GM18873 (cell line): Measurements from ENCODE around the gene MYO3A.

ENCODE experiments used
- ATAC-seq: cut with Tn5 transposase; IDR thresholded peaks from one replicate; pipeline ENCODE4 v1.9.1; 2021; ENCODE audit warnings: mild to moderate bottlenecking, moderate library complexity, moderate number of reproducible peaks; ENCODE audit not compliant: unreplicated experiment, low FRiP score

Gene MYO3A, protein sequence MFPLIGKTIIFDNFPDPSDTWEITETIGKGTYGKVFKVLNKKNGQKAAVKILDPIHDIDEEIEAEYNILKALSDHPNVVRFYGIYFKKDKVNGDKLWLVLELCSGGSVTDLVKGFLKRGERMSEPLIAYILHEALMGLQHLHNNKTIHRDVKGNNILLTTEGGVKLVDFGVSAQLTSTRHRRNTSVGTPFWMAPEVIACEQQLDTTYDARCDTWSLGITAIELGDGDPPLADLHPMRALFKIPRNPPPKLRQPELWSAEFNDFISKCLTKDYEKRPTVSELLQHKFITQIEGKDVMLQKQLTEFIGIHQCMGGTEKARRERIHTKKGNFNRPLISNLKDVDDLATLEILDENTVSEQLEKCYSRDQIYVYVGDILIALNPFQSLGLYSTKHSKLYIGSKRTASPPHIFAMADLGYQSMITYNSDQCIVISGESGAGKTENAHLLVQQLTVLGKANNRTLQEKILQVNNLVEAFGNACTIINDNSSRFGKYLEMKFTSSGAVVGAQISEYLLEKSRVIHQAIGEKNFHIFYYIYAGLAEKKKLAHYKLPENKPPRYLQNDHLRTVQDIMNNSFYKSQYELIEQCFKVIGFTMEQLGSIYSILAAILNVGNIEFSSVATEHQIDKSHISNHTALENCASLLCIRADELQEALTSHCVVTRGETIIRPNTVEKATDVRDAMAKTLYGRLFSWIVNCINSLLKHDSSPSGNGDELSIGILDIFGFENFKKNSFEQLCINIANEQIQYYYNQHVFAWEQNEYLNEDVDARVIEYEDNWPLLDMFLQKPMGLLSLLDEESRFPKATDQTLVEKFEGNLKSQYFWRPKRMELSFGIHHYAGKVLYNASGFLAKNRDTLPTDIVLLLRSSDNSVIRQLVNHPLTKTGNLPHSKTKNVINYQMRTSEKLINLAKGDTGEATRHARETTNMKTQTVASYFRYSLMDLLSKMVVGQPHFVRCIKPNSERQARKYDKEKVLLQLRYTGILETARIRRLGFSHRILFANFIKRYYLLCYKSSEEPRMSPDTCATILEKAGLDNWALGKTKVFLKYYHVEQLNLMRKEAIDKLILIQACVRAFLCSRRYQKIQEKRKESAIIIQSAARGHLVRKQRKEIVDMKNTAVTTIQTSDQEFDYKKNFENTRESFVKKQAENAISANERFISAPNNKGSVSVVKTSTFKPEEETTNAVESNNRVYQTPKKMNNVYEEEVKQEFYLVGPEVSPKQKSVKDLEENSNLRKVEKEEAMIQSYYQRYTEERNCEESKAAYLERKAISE (N-terminal part only)

DNA sequence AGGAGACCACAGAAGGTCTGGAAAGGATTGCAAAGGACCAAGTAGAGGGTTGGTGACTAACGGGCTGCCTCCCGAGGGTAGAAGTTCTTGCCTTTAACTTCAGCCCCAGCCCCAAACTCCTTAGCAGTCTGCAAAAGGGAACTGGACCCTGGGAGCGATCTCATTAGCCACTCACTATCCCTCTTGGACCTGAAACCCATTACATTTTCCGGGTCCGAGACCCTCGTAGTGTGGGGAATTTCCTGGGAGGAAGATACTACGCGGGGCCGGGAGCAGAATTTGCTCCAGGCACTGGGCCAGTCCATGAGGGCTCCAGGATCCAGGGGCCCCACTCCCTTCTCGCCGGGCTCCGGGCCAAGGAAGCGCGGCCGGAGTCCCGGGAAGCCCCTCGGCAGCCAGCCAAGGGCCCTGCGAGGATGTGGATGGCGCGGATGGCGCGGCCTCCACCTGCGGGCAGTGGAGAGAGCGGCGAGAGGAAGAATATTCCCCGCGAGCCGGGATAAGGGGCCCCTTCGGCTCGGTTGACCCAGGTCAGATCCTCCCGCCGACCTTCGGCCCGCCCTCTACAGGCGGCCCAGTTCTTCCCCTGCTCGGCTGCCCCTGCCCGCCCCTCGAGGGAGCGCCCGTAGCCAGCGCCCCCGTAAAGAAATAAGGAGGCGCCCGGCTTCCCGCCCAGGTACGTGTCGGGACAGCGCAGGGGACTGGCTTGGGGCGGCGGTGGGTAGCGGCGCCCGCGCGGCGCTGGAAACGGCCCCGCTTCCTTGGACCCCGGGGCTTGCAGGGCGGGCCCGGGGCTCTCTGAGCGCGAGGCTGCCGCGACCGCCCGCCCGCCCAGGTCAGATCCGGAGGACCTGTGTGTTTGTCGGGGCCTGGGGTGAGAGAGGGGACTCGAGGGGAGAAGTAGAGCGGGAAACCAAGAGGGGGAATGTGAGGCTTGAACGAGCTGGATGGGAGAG is at the start of gene MYO3A:
TSS of gene MYO3A (plus strand) at position 577 of the 956 bp plus-strand sequence. CDS start 17,882 bp downstream, outside the sequence.
- no peak for ATAC-seq

DNA sequence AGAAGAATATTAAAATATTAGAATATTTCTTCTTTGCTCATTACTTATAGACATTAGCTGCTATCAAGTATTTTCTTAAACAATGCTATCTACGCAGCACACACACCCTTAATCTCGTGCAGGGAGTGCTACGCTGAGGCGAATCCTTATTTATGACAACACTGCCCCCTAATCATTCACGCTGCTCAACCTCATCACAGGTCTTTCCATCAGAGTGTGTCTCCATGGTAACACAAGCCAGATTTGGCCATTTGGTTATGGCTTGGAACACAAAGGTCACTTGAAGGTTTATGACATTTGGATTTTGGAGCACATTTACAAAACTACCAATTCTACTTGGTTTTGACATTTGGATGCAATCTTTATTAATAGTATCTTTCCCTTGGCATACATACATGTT is 45.4 kb upstream of the MYO3A start:
- ATAC-seq: no peak

DNA sequence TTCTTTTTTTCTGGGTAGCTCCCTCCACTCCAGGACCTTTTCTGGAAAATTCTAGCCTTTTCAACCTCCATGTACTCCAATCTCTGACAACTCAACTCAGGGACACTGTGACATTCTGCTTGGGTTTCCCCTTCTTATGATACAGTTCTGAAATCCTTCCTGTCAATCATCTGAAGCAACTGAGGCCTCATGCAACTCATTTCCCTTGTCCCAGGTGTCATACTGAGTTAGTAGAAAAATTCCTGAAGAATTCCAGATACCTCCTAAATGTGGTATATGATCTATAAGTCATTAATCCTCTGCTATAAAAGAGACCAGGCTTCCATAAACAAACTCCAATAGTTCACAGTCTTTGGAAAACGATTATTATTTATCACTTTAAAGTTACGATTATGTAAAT is 43.0 kb upstream of the MYO3A start:
- ATAC-seq: no peak

DNA sequence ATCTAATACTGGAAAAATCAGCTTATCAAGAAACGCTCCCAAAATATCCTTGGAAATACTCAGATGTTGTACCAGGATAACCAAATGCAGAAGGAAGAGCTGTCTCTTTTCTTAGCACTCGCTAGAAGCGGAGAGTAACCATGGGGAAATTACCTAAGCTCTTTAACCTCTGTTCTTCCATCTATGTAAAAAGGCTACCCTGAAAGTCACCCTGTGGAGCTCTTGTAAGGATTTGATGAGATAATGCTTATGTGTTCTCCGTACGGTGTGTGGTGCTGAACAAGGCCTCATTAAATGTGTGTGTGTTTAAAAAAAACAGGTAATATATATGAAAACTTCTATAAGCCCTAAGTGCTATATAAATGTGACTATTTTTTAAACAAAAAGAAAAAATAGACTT is 38.2 kb upstream of the MYO3A start:
- ATAC-seq: no peak

DNA sequence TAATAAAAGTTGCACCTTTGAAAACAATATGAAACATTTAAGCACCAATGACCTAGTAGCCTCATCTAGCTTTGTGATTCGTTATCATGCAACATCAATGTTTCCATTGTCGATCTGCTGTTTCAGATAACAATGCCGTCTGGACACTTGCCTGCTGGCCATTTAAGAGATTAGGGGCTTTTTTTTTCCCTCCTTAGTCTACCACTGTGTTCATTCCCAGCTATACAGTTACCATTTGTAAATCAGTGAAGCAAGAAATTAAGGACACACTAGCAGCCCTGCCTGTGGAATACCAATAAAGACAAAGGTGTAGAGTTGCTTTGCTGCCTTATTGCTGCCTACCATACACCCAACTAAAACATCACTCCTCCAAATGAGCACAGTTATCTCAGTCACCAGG is 37.6 kb upstream of the MYO3A start:
- ATAC-seq: no peak

DNA sequence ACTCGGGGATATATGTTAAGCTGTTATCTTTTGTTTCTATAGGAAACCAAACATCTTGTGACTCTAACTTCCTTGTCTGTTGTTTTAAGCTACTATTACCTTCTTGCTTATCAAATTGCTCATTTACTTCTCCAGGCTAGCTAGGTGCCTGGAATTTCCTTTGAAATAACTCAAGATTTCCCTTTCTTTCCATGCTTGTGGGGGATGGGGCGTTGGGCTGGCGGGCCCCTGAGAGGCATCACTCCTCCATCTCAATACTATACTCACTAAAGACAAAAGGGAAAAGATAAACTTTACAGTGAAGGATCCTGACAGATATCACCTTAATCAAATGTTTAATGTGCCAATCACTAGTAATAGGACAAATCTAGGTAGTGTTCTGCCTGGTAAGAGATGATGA is 34.7 kb upstream of the MYO3A start:
- no peak for ATAC-seq

DNA sequence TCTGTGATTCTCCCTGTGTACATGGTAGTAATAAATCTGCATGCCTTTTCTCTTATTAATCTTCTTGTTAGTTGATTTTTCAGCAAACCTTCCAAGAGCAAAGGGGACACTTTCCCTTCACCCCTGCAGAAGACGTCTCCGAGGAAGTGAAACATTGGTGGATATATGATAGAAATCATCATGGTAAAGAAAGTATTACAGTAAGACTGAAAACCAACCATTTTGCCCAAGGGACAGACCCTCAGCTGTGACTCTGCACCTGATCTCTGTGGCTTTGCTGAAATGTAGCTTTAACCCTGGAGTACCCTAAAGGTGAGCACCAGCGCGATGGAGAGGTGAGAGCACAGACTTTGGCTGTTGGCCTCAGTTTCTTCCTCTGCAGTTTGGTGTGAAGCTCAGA is 32.8 kb upstream of the MYO3A start:
- no peak for ATAC-seq

DNA sequence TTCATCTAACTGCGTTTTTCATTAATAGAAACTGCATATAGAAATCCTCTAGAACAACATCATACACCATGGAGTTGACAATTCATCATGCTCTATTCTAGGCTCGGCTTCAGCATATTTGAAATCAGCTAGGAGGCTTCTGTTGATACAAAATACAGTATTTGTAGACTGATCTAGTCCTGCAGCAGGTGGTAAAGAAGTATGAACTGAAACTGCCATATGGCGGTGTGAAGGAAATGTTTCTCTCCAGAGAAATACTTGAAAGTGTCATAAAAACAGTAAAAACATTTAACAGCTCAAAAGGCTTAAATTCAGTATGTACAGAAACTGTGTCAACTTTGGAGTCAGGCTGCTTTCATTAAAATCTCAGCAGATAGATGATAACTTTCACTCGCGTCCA is 32.0 kb upstream of the MYO3A start:
- no peak for ATAC-seq

DNA sequence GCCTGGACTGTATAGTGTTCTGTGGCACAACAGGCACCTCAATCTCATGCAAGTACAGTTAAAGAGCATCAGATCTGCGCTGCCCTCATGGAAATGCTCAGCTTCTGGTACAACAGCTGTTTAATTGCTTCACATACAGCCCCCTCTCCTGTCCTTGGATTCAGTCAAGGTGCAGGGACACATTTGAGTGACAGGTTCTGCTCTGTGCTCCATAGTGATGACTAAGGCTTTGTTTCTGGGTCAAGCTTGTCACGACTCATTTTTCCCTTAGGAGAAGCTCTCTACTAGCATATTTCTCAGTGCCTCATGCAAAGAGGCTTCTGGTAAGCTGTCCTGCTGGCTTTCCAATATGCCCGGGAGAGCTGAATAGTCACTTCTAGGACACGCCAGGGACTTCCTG is 26.8 kb upstream of the MYO3A start:
- no peak for ATAC-seq

DNA sequence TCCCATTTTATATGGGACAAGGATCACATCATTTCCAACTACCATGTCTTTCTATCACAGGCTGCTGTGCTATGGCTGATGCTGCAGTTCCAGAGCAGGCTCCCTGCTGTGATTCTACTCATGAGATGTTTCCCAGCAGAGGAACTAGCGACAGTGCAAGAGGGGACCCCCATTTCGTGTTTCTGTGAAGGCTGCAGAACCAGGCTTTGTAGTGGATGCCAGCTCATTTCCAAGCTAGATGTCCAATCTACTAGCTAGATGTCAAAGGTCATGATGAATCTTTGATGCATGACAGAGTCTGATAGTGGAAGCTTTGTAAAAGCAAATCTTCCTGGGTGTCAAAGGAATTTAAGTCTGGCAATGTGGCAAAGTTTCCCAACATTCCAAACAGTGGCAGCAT is 21.2 kb upstream of the MYO3A start:
- ATAC-seq: no peak

DNA sequence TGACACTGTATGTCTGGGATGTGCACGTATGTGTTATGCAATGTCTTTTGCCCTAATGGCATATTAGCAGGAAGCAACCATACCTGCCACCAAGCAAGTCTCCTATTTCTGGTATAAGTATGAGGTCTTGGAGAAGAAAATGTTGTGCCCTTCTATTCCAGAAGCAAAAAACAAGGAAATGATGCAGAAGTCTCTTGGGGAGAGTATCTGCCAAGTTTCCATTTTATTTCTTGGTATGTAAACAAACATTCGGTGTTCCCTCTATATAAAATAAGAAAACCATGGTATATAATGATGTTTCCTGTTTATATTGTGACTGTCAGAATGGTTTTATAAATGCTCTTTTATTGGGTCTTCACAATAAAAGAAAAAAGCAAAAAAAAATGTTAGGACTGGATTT is 19.3 kb upstream of the MYO3A start:
- ATAC-seq: no peak

DNA sequence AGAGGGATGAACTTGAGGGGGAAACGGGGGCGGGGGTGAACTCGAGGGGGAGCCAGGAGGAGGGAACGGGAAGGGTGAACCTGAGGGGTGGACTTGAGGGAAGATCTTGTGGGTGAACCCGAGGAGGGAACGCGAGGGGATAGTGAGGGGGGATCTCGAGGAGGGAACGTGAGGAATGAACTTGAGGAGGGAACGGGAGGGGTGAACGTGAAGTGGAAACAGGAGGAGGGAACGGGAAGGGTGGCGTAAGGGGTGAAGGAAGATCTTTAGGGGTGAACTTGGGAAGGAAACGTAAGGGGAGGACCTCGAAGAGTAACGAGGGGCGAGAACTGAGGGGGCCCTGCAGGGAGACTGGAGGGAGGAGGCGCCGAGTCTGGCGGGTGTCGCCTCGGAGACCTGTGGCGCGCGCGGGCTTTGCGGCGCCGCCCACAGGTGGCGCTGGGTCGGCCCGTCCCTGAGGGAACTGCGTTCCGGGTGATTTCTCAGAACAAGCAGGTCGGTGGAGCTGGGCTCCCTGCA is 651 bp downstream of the MYO3A start:
- no peak for ATAC-seq

DNA sequence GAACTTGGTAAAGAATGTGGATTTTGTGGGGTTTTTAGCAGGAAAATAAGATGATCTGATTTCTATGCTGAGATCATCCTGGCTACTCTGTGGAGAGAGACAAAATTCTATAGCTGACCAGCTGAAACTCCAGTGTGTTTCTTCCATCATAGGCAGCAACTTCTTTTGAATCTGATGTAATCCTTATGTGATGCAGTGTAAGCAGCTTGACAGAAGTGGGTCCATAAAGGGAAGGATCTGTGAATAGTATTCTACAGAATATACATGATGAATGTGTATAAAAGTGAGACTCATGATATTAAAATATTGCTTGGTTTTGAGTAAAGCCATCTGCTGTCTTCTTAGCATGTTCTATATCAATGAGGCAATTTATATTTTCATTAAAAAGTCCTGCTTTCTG is 4.4 kb downstream of the MYO3A start:
- no peak for ATAC-seq

DNA sequence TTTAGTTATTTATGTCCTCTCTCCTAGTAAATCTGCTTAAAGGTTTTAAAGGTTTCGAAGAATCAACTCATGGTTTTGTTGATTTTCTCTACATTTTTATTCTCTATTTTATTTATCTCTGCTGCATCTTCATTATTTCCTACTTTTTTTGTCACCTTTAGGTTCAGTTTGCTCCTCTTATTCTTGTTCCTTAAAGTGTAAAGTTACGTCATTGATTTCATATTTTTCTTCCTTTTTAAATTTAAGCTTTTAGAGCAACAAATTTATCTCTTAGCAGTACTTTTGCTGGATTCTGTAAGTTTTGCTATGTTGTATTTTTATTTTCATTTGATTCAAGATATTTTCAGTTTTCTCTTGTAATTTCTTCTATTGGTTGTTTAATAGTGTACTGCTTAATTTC is 10.7 kb downstream of the MYO3A start:
- no peak for ATAC-seq

DNA sequence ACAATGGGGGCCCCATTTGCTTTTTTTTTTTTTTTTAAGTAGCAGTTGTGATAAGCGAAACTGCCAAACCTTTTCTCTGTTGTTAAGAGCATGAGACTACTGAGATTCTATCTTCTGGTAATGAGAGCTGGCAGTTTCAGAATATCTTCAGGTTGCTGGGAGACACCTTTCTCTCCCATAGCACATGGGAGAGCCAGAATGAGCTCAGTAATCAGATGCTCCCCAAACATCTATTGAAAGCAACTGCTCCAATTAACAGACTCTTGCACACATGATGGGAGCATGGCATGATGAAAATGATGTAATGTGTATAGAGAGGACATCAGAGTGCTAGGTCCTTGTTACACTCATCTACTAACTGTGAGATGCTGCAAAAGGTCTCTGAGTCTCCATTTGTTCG is 18.8 kb downstream of the MYO3A start:
- no peak for ATAC-seq

DNA sequence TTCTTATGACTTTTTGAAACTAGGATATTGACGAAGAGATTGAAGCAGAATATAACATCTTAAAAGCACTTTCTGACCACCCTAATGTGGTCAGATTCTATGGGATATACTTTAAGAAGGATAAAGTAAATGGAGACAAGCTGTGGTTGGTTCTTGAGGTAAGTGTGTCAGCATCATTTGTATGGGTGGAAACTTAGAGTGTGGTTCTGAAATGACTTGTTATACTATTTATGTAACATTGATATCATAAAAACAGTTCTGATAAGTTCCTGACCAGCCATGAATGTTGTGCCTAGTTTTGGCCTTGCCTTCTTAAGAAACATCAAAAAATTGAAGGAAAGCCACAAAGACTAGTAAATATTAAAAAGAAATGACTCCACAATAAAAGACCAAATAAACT is 20.8 kb downstream of the MYO3A start:
- ATAC-seq: no peak

DNA sequence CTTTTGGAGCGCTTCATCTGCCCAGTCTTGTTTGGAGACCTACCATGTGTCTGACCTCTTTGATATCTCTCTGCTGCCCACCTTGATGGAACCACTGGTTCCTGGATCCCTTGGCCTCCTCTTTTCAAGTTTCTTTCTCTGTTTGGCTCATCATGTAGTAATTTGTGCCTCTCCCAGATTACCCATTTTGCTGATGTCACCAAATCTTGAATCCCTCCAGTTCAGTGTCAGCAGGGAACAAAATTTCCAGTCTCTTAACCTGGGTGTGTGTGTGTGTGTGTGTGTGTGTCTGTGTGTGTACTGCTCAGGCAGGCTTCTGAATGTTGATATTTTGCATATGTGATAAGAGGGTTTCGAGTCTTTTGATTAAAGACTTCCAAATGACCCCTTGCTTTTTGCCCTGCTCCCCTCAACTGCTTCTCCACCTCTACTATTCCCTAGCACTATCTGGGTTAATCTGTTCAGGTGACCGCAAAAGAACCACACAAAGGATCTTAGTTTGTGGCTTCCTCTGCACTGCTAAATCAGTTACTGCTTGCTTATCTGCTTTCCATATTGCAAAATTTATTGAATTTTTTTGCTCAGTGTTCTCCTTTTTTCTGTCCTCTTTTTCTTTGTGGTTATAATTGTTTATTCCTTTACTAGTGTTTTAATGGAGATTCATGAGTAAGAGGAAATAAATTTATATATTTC is 25.7 kb downstream of the MYO3A start:
- ATAC-seq: no peak

DNA sequence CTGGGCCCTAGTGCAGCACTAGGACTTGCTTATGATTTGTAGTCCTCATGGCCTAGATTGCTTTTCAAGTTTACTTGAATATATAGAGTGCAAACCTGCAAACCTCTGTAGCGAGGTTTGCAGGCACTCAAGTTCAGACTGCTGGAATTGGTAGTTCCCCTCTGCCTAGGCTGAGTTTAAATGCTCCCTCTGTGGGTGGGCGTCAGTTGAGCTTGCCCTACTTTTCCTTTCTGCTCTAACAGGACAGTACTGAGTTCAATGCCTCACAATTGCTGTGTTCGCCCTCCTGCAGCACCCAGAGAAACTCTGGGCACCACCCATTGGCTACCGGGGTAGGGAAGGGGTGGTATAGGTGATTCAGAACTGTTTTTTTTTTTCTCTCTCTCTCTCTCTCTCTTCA is 31.6 kb downstream of the MYO3A start:
- ATAC-seq: no peak

DNA sequence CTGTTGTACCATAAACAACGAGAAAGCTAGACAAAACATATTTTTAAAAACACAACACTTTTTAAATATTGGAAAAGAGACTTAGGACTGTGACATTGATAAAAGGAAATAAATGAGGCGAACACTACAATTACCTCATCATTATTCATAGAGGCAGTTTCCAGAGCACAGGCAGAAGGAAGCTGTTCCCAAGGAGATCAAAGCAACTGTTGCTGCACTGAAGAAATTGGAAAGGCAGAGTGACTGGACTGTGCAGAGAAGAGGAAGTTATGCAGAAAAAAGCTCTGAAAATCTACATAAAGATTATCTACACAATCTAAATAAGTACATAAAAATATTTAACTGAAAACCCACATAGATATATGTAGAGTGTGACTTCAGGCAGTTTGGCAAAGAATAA is 32.8 kb downstream of the MYO3A start:
- ATAC-seq: no peak
